ENCODE results near the gene OR10A4.

OR10A4 gene

DNA sequence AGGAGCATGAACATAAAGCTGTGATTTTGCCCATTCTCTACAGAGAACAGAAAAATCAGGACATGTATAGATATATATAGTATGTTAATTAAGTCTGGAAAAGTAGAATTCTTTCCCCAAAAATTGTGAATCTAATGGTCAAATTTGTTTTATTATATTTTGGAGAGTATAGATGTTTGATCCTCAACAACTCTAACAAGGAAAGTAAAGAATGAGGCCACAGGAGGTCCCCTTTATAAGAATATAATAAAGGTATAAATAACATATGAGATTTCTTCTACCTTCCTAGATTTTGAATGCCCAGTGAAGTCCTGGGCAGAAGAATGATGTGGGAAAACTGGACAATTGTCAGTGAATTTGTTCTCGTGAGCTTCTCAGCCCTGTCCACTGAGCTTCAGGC, at the start of gene OR10A4:
Gene OR10A4 (plus strand): TSS at position 301 of the 400 bp plus-strand sequence. CDS start 23 bp downstream, at position 324.
- Histone ChIP-seq H3K4me3 (no peak within 1 kb of the TSS), H3K27ac (no peak within 1 kb of the TSS)
- TF ChIP-seq, protein P1, sequence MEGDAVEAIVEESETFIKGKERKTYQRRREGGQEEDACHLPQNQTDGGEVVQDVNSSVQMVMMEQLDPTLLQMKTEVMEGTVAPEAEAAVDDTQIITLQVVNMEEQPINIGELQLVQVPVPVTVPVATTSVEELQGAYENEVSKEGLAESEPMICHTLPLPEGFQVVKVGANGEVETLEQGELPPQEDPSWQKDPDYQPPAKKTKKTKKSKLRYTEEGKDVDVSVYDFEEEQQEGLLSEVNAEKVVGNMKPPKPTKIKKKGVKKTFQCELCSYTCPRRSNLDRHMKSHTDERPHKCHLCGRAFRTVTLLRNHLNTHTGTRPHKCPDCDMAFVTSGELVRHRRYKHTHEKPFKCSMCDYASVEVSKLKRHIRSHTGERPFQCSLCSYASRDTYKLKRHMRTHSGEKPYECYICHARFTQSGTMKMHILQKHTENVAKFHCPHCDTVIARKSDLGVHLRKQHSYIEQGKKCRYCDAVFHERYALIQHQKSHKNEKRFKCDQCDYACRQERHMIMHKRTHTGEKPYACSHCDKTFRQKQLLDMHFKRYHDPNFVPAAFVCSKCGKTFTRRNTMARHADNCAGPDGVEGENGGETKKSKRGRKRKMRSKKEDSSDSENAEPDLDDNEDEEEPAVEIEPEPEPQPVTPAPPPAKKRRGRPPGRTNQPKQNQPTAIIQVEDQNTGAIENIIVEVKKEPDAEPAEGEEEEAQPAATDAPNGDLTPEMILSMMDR (IDR thresholded peaks at IDR 0.05), result no peak
- no peak for DNase-seq (ENCODE audit: low spot score)

DNA sequence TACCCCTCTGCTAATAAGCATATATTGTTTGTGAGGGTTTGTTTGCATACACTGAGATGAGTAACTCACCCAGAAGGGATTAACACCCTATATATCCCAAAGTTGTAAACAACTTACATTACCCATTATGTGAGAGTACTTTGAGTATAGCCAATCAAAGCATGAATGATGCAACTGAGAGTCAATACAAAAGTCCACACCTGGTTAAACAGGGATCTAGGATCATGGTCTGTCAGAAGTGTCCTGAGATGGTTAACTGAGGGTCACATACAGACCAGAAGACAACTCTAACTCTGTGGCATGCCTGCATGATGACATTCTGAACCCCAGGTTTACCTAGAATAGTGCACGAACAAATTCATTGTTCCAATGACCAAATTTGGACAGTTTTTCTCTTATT, 48.3 kb upstream of the OR10A4 start:
- DNase-seq (ENCODE audit: low spot score), result no peak
- TF ChIP-seq, protein P1 (IDR thresholded peaks at IDR 0.05), result no peak
- no peak overlapping the region for H3K4me3 ChIP-seq
- H3K27ac ChIP-seq, result no peak overlapping the region

- TF ChIP-seq, protein P1 (IDR thresholded peaks at IDR 0.05), result no peak
Observed at GRCh38 chr11:6833356-6833755, 43.1 kb upstream of the OR10A4 start.

GRCh38 chr11:6834021-6834420, 42.4 kb upstream of the OR10A4 start:
- Histone ChIP-seq H3K4me3 (no peak overlapping the region), H3K27ac (no peak overlapping the region)
- TF ChIP-seq, protein P1 (IDR thresholded peaks at IDR 0.05), result no peak
- DNase-seq (ENCODE audit: low spot score), result no peak

More at GRCh38 chr11:6833356-6833755, 43.1 kb upstream of the OR10A4 start:
- no peak overlapping the region for H3K4me3 ChIP-seq
- no peak overlapping the region for H3K27ac ChIP-seq
- DNase-seq (ENCODE audit: low spot score), result no peak

GRCh38 chr11:6841694-6842093, 34.7 kb upstream of the OR10A4 start:
- no peak for DNase-seq (ENCODE audit: low spot score)
- TF ChIP-seq, protein P1 (IDR thresholded peaks at IDR 0.05), result no peak
- H3K4me3 ChIP-seq, result no peak overlapping the region
- no peak overlapping the region for H3K27ac ChIP-seq

DNA sequence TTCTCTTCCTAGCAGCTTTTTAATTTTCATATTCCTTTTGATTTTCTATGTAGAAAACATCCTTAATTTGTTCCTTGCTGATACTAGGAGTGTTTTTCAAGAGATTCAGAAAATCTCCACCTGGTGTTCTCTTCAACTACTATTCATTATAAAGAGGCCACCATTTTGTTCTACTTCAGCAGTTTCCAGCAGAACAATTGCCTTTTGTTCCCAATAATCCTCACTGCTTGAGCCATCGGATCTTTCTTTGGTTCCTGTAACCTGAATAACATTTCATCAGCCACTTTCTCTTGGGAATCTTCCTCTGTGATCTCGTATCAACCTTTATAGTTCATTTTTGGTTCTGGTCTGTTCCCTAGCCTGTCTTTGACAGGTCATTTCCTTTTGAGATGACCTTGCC, 32.8 kb upstream of the OR10A4 start:
- TF ChIP-seq, protein P1 (IDR thresholded peaks at IDR 0.05), result no peak
- no peak overlapping the region for H3K27ac ChIP-seq
- H3K4me3 ChIP-seq, result no peak overlapping the region
- no peak for DNase-seq (ENCODE audit: low spot score)

- TF ChIP-seq, protein P1 (IDR thresholded peaks at IDR 0.05), result no peak
- Histone ChIP-seq H3K27ac (no peak overlapping the region), H3K4me3 (no peak overlapping the region)
- no peak for DNase-seq (ENCODE audit: low spot score)
Observed at GRCh38 chr11:6844356-6844755, 32.1 kb upstream of the OR10A4 start.
